Measurements from ENCODE around the gene HAND1. TPM values are rescaled to one million over a fixed set of nuclear protein-coding genes. Genes with fewer than 3 reads are reported as not detected.

HAND1 gene
- total and polyA plus RNA-seq, 9 of the 15 experiments (the other 6 are each of a cell fraction or from before 2014, with no cell fraction given) = not detected

GRCh38 chr5:154482528-154483449, 4.8 kb upstream of the HAND1 start (continued):
- no peak for TF ChIP-seq ZFP1 (CRISPR knock-in tag; IDR thresholded peaks at IDR 0.05)

GRCh38 chr5:154481584-154482381, 3.8 kb upstream of the HAND1 start:
- Histone ChIP-seq H3K9me1 (ENCODE audit: control insufficient read depth, insufficient read depth, low read length) (no peaks in the 10 kb centered on the region), H3K36me3 (ENCODE audit: control insufficient read depth, insufficient read depth, low read length) (no peaks in the 10 kb centered on the region), H2AFZ (ENCODE audit: low read depth, low read length) (no peak overlapping the region), H3K4me1 (replicated peaks in 1 of 2; ENCODE audit: control insufficient read depth in 2 of 2, insufficient read depth in 2 of 2, low read length in 2 of 2) (peaks cover 0 to 25% of the 10 kb centered on the region in 2 experiments; a peak in 1 of 5 replicates), H3K27ac (ENCODE audit: extremely low read depth, low read depth, low read length) (no peak overlapping the region), H3K27me3 (ENCODE audit: control insufficient read depth in 2 of 2, insufficient read depth in 2 of 2, low read length in 2 of 2) (peaks cover 82 to 87% of the 10 kb centered on the region in 2 experiments), H3K4me2 (ENCODE audit: insufficient read depth, low read length) (no peak overlapping the region), H3K79me2 (ENCODE audit: control insufficient read depth, insufficient read depth, low read length) (no peaks in the 10 kb centered on the region), H3K9ac (ENCODE audit: insufficient read depth in 1 of 2, low read depth in 2 of 2, low read length in 2 of 2) (no peak overlapping the region), H3K9me3 (replicated peaks; ENCODE audit: control insufficient read depth, insufficient read depth, low read depth, low read length) (no peaks in the 10 kb centered on the region), H3K4me3 (no peak overlapping the region), H4K20me1 (replicated peaks; ENCODE audit: control insufficient read depth, insufficient read depth, low read length) (no peaks in the 10 kb centered on the region; the same call in 1 of the 2 replicates)
- WGBS (ENCODE audit: insufficient coverage, low coverage, missing lambda C conversion rate) = 2% methylated on average over 11 of the region's 11 CpGs
- BruUV-seq (replicated peaks) = no TSS peak
- ATAC-seq (no peak), FAIRE-seq (no peak), DNase-seq (ENCODE audit: extremely low read depth in 1 of 4, low spot score in 3 of 4) (no peak)
- CTCF ChIA-PET (ENCODE audit: low intra/inter-chr PET ratio) = no interaction called here
- in situ Hi-C loops (cut with MboI) (no loop called here), intact Hi-C loops (cut with micrococcal nuclease) (no loop called here)
- POLR2A ChIA-PET = interaction anchor here (1.1 kb wide), 1 partner anchor 20 kb away, joined by 3 read pairs; no protein-coding TSS in a partner anchor
- TF ChIP-seq PBX2 (CRISPR knock-in tag; IDR thresholded peaks at IDR 0.05; ENCODE audit: low read depth) (no peak), PBX2 (tag; conservative IDR thresholded peaks at IDR 0.05; ENCODE audit: low read depth) (no peak), ZBTB9 (CRISPR knock-in tag; IDR thresholded peaks at IDR 0.05) (no peak), XRCC4 (IDR thresholded peaks at IDR 0.05; ENCODE audit: extremely low read depth, insufficient read depth, insufficient read length) (no peak), KDM5B (IDR thresholded peaks at IDR 0.05; ENCODE audit: insufficient replicate concordance, low read depth, low read length) (no peak), ZNF232 (CRISPR knock-in tag; IDR thresholded peaks at IDR 0.05) (no peak), GMEB1 (CRISPR knock-in tag; IDR thresholded peaks at IDR 0.05) (no peak), MEF2D (tag; conservative IDR thresholded peaks at IDR 0.05; ENCODE audit: low read depth) (no peak), POLR2AphosphoS5 (IDR thresholded peaks at IDR 0.05; ENCODE audit: control insufficient read depth, insufficient read depth, low read depth, low read length) (no peak)
